ENCODE results near the gene PARD3B.

Gene PARD3B

GRCh38 chr2:204722691-204723090 lies 177.4 kb downstream of the PARD3B start:
- Histone ChIP-seq H2AFZ (ENCODE audit: low read depth, low read length, severe bottlenecking) (no peak overlapping the region), H4K20me1 (ENCODE audit: low read depth, low read length) (no peaks in the 10 kb centered on the region), H3K4me2 (ENCODE audit: low read depth, low read length, poor library complexity, severe bottlenecking) (no peak overlapping the region), H3K9ac (ENCODE audit: low read length) (no peak overlapping the region), H3K9me3 (ENCODE audit: insufficient read depth, low read length) (no peaks in the 10 kb centered on the region), H3K4me3 (ENCODE audit: insufficient read depth, low read length, poor library complexity, severe bottlenecking) (no peak overlapping the region), H3K36me3 (ENCODE audit: low read length) (no peaks in the 10 kb centered on the region), H3K79me2 (ENCODE audit: insufficient read depth, low read length) (no peaks in the 10 kb centered on the region), H3K27ac (ENCODE audit: low read depth, low read length) (no peak overlapping the region), H3F3A (ENCODE audit: insufficient read depth) (no peaks in the 10 kb centered on the region), H3K9me2 (replicated peaks; ENCODE audit: insufficient read depth, low read length) (no peaks in the 10 kb centered on the region), H3K27me3 (ENCODE audit: low read length) (no peaks in the 10 kb centered on the region)
- TF ChIP-seq CTCF (IDR thresholded peaks at IDR 0.05; ENCODE audit: insufficient read depth, low read length, poor library complexity, severe bottlenecking): no peak
- TF ChIP-seq EZH2phosphoT487 (conservative IDR thresholded peaks at IDR 0.05; ENCODE audit: low read length): no peak

- Histone ChIP-seq H3K27me3 (ENCODE audit: low read length) (no peaks in the 10 kb centered on the region), H3F3A (ENCODE audit: insufficient read depth) (no peaks in the 10 kb centered on the region), H3K4me2 (ENCODE audit: low read depth, low read length, poor library complexity, severe bottlenecking) (no peak overlapping the region), H2AFZ (ENCODE audit: low read depth, low read length, severe bottlenecking) (no peak overlapping the region), H3K27ac (ENCODE audit: low read depth, low read length) (no peak overlapping the region), H3K9me3 (ENCODE audit: insufficient read depth, low read length) (no peaks in the 10 kb centered on the region), H3K79me2 (ENCODE audit: insufficient read depth, low read length) (no peaks in the 10 kb centered on the region), H3K9ac (ENCODE audit: low read length) (no peak overlapping the region), H4K20me1 (ENCODE audit: low read depth, low read length) (no peaks in the 10 kb centered on the region), H3K36me3 (ENCODE audit: low read length) (no peaks in the 10 kb centered on the region), H3K9me2 (replicated peaks; ENCODE audit: insufficient read depth, low read length) (no peaks in the 10 kb centered on the region), H3K4me3 (ENCODE audit: insufficient read depth, low read length, poor library complexity, severe bottlenecking) (no peak overlapping the region)
- TF ChIP-seq EZH2phosphoT487 (conservative IDR thresholded peaks at IDR 0.05; ENCODE audit: low read length): no peak
- no peak for TF ChIP-seq CTCF (IDR thresholded peaks at IDR 0.05; ENCODE audit: insufficient read depth, low read length, poor library complexity, severe bottlenecking)
Observed at GRCh38 chr2:204725693-204726360, 180.6 kb downstream of the PARD3B start.

GRCh38 chr2:204726831-204727230 lies 181.6 kb downstream of the PARD3B start:
- Histone ChIP-seq H3K9me3 (ENCODE audit: insufficient read depth, low read length) (no peaks in the 10 kb centered on the region), H3F3A (ENCODE audit: insufficient read depth) (no peaks in the 10 kb centered on the region), H3K4me3 (ENCODE audit: insufficient read depth, low read length, poor library complexity, severe bottlenecking) (no peak overlapping the region), H3K27me3 (ENCODE audit: low read length) (no peaks in the 10 kb centered on the region), H4K20me1 (ENCODE audit: low read depth, low read length) (no peaks in the 10 kb centered on the region), H3K9me2 (replicated peaks; ENCODE audit: insufficient read depth, low read length) (no peaks in the 10 kb centered on the region), H2AFZ (ENCODE audit: low read depth, low read length, severe bottlenecking) (no peak overlapping the region), H3K4me2 (ENCODE audit: low read depth, low read length, poor library complexity, severe bottlenecking) (no peak overlapping the region), H3K79me2 (ENCODE audit: insufficient read depth, low read length) (no peaks in the 10 kb centered on the region), H3K27ac (ENCODE audit: low read depth, low read length) (no peak overlapping the region), H3K9ac (ENCODE audit: low read length) (no peak overlapping the region), H3K36me3 (ENCODE audit: low read length) (no peaks in the 10 kb centered on the region)
- TF ChIP-seq EZH2phosphoT487 (conservative IDR thresholded peaks at IDR 0.05; ENCODE audit: low read length) (no peak), CTCF (IDR thresholded peaks at IDR 0.05; ENCODE audit: insufficient read depth, low read length, poor library complexity, severe bottlenecking) (no peak)

Data from SU-DHL-6 (cell line).